Measurements from ENCODE around the gene FMNL2.

Gene FMNL2

GRCh38 chr2:152558158-152558984, 223.4 kb downstream of the FMNL2 start:
- Histone ChIP-seq H3K4me1 (ENCODE audit: control insufficient read depth, insufficient read depth, low read length) (no peaks in the 10 kb centered on the region), H3K27ac (ENCODE audit: extremely low read depth, low read depth, low read length) (no peak overlapping the region), H3K9me3 (ENCODE audit: control insufficient read depth, insufficient read depth, low read depth, low read length) (no peaks in the 10 kb centered on the region), H3K4me3 (ENCODE audit: low read depth, low read length) (no peak overlapping the region), H3K36me3 (ENCODE audit: control insufficient read depth in 2 of 2, insufficient read depth in 1 of 2, low read length in 2 of 2) (peaks cover 0 to 6% of the 10 kb centered on the region in 2 experiments; a peak in 1 of 3 replicates)
- TF ChIP-seq ZEB2 (tag by site-specific recombination; IDR thresholded peaks at IDR 0.05) (no peak), ZFP69B (tag by site-specific recombination; IDR thresholded peaks at IDR 0.05) (no peak), IKZF3 (tag by site-specific recombination; IDR thresholded peaks at IDR 0.05) (no peak), ZNF596 (tag by site-specific recombination; IDR thresholded peaks at IDR 0.05) (no peak), ZNF629 (tag by site-specific recombination; IDR thresholded peaks at IDR 0.05) (no peak), SP2 (tag by site-specific recombination; IDR thresholded peaks at IDR 0.05) (no peak), ZSCAN30 (tag by site-specific recombination; IDR thresholded peaks at IDR 0.05) (no peak), ZNF433 (tag by site-specific recombination; IDR thresholded peaks at IDR 0.05; ENCODE audit: low read depth) (no peak), ZSCAN23 (tag by site-specific recombination; IDR thresholded peaks at IDR 0.05) (no peak), ZNF19 (tag by site-specific recombination; IDR thresholded peaks at IDR 0.05; ENCODE audit: low read depth) (no peak)
- TF ChIP-seq, protein P1, sequence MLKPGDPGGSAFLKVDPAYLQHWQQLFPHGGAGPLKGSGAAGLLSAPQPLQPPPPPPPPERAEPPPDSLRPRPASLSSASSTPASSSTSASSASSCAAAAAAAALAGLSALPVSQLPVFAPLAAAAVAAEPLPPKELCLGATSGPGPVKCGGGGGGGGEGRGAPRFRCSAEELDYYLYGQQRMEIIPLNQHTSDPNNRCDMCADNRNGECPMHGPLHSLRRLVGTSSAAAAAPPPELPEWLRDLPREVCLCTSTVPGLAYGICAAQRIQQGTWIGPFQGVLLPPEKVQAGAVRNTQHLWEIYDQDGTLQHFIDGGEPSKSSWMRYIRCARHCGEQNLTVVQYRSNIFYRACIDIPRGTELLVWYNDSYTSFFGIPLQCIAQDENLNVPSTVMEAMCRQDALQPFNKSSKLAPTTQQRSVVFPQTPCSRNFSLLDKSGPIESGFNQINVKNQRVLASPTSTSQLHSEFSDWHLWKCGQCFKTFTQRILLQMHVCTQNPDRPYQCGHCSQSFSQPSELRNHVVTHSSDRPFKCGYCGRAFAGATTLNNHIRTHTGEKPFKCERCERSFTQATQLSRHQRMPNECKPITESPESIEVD (tag by site-specific recombination; IDR thresholded peaks at IDR 0.05) = no peak
- CTCF ChIA-PET = no interaction called here
- POLR2A ChIA-PET = no interaction called here

- no peak overlapping the region for H3K27ac ChIP-seq (ENCODE audit: extremely low read depth, low read depth, low read length)
- ChIA-PET CTCF (no interaction called here), POLR2A (no interaction called here)
- H3K4me1 ChIP-seq (ENCODE audit: control insufficient read depth, insufficient read depth, low read length) = no peaks in the 10 kb centered on the region
- peaks cover 0 to 6% of the 10 kb centered on the region in 2 experiments; a peak in 1 of 3 replicates for H3K36me3 ChIP-seq (ENCODE audit: control insufficient read depth in 2 of 2, insufficient read depth in 1 of 2, low read length in 2 of 2)
- no peaks in the 10 kb centered on the region for H3K9me3 ChIP-seq (ENCODE audit: control insufficient read depth, insufficient read depth, low read depth, low read length)
- H3K4me3 ChIP-seq (ENCODE audit: low read depth, low read length) = no peak overlapping the region
- TF ChIP-seq ZNF133 (tag by site-specific recombination; IDR thresholded peaks at IDR 0.05) (no peak), ZNF140 (tag by site-specific recombination; IDR thresholded peaks at IDR 0.05) (no peak), ZIC2 (tag by site-specific recombination; IDR thresholded peaks at IDR 0.05) (no peak), ZNF211 (tag by site-specific recombination; IDR thresholded peaks at IDR 0.05; ENCODE audit: low read depth) (no peak), ZSCAN23 (tag by site-specific recombination; IDR thresholded peaks at IDR 0.05) (no peak), ZNF626 (tag by site-specific recombination; IDR thresholded peaks at IDR 0.05) (no peak), ZNF324 (tag by site-specific recombination; IDR thresholded peaks at IDR 0.05) (no peak), OVOL3 (tag by site-specific recombination; IDR thresholded peaks at IDR 0.05) (no peak), ZNF280D (tag by site-specific recombination; IDR thresholded peaks at IDR 0.05) (no peak), ZNF747 (tag by site-specific recombination; IDR thresholded peaks at IDR 0.05) (no peak), ZNF561 (tag by site-specific recombination; IDR thresholded peaks at IDR 0.05; ENCODE audit: borderline replicate concordance) (no peak), RBAK (tag by site-specific recombination; IDR thresholded peaks at IDR 0.05) (no peak), YY2 (tag by site-specific recombination; IDR thresholded peaks at IDR 0.05) (no peak), ZNF791 (tag by site-specific recombination; IDR thresholded peaks at IDR 0.05) (no peak), GLIS2 (tag by site-specific recombination; IDR thresholded peaks at IDR 0.05) (no peak), ZFHX2 (tag by site-specific recombination; conservative IDR thresholded peaks at IDR 0.05) (no peak), HOXA7 (CRISPR knock-in tag; IDR thresholded peaks at IDR 0.05; ENCODE audit: borderline replicate concordance) (no peak), ZEB2 (tag by site-specific recombination; IDR thresholded peaks at IDR 0.05) (no peak)
- TF ChIP-seq, protein P2, sequence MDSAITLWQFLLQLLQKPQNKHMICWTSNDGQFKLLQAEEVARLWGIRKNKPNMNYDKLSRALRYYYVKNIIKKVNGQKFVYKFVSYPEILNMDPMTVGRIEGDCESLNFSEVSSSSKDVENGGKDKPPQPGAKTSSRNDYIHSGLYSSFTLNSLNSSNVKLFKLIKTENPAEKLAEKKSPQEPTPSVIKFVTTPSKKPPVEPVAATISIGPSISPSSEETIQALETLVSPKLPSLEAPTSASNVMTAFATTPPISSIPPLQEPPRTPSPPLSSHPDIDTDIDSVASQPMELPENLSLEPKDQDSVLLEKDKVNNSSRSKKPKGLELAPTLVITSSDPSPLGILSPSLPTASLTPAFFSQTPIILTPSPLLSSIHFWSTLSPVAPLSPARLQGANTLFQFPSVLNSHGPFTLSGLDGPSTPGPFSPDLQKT (IDR thresholded peaks at IDR 0.05; ENCODE audit: borderline replicate concordance, low read depth, low read length) = no peak
- TF ChIP-seq, protein P3, sequence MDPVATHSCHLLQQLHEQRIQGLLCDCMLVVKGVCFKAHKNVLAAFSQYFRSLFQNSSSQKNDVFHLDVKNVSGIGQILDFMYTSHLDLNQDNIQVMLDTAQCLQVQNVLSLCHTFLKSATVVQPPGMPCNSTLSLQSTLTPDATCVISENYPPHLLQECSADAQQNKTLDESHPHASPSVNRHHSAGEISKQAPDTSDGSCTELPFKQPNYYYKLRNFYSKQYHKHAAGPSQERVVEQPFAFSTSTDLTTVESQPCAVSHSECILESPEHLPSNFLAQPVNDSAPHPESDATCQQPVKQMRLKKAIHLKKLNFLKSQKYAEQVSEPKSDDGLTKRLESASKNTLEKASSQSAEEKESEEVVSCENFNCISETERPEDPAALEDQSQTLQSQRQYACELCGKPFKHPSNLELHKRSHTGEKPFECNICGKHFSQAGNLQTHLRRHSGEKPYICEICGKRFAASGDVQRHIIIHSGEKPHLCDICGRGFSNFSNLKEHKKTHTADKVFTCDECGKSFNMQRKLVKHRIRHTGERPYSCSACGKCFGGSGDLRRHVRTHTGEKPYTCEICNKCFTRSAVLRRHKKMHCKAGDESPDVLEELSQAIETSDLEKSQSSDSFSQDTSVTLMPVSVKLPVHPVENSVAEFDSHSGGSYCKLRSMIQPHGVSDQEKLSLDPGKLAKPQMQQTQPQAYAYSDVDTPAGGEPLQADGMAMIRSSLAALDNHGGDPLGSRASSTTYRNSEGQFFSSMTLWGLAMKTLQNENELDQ (tag by site-specific recombination; IDR thresholded peaks at IDR 0.05; ENCODE audit: low read depth) = no peak
Measured at GRCh38 chr2:152559008-152559407, 224.0 kb downstream of the FMNL2 start.

Measured in HEK293 (cell line).